HUDEP-2 (cell line): ENCODE results near the gene RHOB.
A peak's percentile ranks its signal among the peaks of the same experiment; 100 is the strongest.

Source experiments
- DNase-seq, 76 experiments: peaks; one replicate each; lab custom pipeline; 2025; ENCODE audit not compliant: unreplicated experiment in 76 of 76; lab: John Stamatoyannopoulos, UW

The RHOB gene

DNA sequence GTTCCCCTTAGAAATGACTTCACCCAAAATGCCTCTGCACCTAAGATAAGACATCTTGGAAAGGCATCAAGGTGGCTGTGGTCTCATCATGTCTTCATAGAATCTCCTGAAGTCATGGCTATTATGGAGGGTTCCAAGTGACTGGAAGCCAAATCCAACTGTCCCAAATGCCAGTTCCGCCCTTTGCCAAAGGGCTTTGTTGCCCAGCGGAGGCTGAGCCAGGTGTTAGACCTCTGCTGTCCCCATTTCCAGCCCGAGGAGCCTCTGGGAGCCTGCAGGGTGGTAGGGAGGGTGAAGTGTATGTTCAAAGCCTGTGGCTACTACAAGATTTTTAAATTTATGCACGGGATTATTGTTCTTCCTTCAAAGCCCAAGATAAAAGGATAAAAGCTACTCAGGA, 25.7 kb downstream of the RHOB start:
- DNase-seq = no peak

DNA sequence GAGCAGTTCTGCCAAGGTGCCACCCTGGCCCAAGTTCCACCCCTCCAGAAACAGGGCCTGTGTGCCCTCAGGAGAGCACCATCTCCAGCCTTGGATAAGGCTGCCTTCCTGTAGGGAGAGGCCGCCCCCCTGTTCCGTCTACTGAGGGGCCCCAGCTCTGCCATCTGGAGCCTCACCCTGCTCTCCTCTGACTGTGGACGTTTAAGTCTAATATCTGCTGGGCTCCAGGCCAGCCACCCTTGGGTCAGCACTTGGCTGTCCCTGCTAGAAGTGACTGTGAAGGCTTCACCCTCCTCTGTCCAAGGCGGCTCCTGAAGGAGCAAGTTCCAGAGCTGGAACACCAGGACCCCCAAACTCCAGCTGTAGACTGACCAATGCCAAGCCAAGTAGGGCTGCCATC, 26.3 kb downstream of the RHOB start:
- DNase-seq = no peak

DNA sequence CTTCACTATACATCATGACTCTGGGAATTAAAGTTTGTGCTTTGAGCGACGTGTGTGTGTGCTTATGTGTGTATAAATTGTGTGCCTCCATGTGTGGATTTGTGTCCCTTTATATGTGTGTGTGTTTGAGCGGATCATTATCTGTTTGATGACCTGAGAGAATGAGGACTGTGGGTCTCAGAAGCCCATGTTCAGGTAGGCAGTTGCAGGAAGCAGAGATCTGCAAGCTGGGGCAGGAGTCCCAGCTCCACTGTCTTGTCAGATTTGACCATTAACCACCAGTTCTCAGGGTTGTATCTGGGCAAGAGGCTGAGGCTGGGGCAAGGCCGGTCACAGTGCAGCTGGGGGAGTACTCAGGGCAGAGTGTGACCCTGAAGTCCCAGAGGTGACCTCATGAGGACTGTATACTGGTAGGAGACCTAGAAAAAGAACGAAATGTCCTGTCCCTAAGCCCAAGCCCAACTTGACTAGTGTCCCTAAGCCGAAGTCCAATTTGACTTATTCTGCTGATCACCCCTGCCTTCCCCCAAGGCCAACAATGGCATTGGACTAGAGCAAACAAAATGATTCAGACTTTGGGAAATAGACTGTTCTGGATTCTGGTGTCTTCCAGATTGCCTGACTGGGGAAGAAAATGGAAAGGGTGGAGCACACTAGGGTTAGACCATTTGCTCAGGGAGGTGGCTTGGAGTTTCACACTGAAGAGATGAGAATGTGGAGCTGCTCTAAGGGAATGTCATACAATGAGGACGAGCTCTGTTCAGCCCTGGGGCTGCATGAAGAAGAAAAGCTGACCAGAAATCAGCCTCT, 28.1 kb downstream of the RHOB start:
- no peak for DNase-seq

DNA sequence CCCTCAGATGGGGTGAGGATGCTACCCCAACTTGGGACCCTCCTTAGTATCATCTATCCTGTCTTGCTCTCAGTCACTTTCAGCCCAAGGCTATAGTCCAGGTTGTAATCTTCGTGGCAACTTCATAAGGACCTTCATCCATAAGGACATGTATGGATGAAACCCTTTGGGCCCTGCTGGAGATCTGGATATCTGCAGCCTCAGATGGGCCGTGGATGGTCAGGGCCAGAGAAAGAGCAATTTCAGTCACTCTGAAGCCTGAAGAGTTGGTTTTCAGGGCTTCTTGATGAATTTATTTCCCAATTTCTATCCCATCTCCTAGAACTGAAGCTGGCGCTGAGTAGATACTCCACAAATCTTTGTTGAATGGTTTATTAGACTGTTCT, 28.7 kb downstream of the RHOB start:
- no peak for DNase-seq

DNA sequence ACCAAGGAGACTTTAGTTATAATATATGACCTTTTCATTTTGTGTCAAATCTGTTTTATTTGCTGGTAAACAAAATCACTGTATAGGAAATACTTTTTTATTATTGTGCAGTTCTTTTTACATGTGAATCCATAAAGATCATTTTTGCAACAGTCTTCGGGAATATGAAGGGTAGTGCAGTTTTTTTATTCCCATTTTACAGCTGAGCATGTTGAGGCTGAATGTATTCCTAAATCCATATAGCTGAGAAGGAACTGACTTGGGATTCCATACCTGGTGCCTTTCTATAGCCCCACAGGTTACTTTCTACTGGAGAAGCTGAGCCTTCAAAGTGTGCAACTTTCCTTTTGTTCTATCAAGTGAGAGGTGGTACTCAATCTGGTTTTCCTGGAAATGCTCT, 29.6 kb downstream of the RHOB start:
- DNase-seq = no peak

DNA sequence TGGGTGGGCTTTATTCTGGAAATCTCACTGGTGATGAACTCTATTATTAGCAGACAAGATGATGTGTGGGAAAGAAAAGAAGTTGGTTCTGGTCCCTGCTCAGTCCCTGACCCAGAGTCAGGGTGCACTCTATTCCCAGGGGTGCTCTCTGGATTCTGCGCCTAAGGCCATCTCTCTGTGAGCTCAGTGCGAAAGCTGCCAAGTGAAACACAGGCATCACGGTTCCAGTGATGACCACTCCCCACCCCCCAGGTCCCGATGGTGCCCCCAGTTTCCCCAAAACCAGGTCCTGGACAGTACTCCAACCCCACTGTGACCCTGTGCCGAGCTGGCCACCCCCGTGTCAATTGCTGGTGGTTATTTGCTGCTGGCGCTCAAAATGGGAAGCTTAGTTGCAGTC, 30.1 kb downstream of the RHOB start:
- no peak for DNase-seq

DNA sequence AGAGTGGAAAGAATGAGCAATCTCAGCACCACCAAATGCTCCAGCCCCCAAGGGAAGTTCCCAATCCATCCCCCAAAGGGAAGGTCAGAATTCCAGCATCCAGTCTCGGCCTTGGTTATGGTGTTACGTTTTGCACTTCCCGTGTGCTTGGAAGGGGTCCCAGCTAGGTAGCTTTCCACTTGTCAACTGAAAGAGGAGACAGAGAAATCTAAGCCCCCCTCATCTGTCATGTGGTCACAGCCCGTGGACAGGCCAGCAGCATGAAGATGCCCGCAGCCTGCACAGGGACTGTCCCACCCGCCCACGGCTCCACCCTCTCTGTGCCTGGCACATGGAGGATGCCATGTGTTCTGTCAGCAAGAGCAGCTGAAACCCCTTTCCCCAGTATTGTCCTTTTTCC, 32.1 kb downstream of the RHOB start:
- DNase-seq = no peak

DNA sequence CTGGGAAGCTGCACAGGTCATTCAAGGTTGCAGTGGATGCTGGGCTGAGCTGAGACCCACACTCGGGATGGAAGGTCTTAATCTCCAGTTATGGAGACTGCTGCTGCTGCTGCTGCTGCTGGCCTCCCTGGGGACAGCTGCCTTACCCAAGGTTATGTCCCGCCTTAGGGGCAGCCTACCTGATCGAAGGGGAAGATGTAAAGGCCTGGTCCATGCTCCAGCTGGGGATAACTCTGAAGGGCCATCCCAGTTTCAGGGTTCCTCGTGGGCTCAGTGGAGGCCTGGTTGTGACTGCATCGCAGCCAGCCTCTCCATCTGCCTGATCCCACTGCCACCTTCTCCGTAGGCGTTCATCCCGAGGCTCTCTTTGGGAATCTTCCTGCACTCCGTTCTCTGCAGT, 33.0 kb downstream of the RHOB start:
- DNase-seq = no peak

DNA sequence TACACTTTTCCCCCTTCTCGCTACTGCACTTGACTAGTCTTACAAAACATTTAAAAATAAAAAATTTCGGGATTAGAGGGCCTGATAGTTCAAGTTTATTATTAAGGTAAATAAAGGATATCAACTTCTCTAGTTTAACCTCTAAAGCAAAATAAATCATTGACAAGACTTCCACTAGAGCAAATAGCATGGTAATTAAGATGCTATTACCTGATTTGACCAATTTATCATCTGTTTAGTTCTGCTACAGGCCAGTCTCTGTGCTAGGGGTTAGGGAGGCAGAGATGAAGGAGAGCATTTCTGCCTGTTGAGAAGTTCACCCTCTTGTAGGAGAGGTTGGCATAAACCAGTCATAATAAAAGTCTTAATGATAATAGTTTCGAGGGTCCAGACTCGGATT, 34.0 kb downstream of the RHOB start:
- DNase-seq = no peak

DNA sequence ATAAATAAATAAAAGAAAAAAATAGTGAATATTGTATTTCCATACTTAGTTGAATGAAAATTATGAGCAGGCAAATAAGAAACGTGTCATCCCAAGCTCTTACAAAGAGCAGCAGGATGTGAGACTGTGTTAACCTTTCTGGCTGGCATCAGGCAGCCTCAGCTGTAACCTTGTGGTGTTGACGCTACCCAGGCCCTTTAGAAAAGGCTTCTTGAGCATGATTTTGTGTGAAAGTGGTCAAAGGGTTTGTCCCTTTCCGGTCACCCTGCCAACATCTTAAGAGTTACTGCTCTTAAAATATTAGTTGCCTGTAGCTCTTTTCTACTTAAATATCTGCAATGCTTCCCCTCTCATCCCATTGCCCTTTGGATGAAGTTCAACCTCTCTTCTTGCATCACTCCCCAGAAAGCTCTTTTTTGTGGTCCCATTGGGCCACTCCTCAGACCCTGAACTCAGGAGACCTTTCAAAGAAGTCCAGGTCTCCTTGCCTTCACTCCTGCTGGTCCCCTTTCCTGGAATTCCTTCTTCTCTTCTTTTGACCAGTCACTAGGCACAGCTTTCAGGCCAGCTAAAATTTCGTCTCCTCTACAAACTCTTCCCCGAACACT, 35.0 kb downstream of the RHOB start:
- DNase-seq = no peak

DNA sequence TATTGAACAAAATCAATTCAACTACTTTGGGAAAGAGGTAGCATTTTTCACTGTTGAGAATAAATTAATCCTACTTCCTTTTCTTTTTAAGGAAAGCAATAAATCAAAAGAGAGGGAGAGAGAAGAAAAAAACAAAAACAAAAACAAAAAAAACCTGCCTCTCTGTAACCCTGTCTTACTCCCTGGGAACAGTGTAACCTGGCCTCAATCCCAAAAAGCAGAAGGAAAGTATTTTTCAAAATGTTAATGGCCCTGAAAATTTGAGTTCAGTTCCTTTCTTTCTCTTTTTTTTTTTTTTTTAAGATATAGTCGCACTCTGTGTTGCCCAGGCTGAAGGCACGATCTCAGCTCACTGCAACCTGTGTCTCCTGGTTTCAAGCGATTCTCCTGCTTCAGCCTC, 35.9 kb downstream of the RHOB start:
- DNase-seq = no peak

DNA sequence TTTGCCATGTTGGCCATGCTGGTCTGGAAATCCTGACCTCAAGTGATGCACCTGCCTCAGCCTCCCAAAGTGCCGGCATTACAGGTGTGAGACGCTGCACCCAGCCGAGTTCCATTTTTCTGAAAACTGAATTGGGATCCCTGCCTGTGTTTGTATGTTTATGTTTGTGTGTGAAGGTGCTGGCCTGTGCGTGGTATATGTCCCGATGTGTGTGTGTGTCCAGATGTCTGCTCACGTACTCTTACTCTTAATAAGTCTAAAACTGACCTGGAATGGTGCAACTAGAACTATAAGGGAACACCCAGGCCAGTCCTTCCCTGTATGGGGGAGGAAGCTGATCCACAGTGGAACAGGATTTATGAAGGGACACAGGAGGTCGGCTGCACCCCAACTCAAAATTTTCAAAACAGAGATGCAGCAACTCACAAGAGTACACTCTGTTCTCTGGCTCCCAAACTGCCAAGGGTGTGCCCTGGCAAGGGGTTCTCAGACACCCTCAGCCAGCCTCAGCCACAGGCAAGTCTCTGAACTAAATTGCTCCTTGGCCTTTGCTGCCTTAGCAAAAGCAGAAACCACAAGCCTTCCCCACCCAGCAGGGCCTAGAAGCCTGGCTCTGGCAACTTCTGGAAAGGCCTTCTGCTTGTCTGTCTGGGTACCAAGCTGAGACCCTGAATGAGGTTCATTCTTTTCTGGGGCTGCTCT, 36.5 kb downstream of the RHOB start:
- peak in 45 of 76 experiments; percentile 2 to 71 (median 33) for DNase-seq

DNA sequence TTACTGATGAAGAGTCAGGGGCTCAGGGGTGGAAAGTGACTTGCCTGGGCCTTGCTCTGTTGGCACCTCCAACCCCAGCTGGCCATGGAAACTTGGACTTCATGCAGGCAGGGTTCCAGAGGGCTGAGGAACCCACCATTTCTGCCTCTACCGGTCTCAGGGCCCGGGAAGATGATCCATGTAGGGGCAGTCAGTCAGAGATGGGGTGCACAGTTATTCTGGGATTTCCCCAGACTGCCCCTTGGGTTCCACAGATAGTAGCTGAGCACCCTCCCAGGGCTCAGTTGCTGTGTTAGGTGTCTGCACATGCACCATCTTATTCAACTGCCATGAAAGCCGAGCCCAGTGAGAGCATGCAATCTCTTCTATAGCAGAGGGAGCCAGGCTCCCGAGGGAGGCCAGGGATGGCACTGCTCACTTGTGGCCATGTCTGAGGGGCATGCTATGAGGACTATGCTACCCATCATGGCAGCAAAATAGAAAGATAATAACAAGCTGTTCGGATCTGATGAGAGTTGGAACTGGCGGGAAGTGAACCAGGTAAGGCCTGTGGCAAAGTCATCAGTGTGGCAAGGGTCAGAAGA, 37.3 kb downstream of the RHOB start:
- DNase-seq = no peak

DNA sequence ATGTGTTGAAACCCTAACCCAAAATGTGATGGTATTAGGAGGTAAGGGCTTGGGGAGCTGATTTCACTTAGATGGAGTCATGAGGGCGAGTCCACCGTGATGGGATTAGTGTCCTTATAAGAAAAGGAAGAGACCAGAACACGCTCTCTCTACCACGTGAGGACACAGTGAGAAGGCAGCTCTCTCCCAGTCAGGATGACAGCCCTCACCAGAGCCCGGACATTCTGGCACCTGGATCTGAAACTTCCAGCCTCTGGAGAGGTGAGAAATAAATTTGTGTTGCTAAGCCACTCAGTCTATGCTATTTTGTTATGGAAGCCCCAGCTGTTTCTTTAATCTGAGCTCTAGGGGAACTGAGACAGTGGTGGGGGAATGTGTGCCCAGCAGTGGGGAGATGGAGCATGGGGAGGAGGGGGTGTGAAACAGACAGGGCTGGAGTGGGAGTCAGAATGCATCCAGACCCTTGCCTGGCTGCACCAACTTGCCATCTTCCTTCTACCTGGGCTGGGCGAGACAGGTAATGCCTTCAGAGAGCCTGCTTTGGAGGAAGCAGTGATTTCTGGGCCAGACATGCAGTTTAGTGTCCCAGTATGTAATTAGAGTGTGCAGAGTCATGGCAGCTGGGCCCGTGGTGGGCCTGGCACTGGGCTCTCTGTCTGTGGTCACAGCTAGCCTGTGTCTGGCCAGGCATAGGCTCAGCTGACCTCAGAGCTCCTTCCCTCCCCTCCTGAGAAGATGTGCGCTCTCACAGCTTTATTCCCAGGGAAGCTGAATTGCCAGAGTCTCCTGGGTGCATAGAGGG, 38.1 kb downstream of the RHOB start:
- DNase-seq = no peak

DNA sequence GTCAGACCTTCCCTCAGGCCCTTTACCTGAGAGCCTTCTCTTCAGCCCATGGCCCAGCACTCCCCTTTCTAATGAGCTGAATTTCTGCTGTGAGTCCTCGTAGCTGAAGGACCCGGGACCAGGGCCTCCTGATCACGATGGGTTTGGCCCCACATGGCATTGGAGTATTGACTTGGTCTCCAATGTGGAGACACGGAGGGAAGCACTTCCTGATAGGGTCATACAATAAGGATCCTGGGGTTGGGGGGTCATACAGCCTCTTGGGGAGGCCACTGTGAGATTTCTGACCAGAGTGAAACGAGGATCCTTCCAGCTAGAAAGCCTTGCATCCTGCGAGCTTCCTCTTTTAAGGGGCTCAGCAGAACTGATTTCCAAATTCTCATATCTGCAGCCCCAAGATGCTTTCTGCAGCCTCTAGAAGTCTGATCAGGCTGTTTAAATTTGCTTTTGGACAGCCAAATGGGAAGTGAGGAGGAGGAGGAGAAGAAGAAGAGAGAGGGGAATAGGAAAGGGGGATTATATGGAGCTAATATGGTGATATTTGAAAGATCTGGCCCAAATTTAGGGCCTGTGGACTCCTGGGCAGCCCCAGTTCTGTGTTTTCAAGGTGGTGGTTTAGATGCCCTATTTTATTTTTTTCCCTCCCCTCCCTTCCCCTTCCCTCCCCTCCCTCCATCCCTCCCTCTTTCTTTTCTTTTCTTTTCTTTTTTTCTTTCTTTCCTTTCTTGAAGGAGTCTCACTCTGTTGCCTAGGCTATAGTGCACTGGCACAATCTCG, 38.9 kb downstream of the RHOB start:
- no peak for DNase-seq

DNA sequence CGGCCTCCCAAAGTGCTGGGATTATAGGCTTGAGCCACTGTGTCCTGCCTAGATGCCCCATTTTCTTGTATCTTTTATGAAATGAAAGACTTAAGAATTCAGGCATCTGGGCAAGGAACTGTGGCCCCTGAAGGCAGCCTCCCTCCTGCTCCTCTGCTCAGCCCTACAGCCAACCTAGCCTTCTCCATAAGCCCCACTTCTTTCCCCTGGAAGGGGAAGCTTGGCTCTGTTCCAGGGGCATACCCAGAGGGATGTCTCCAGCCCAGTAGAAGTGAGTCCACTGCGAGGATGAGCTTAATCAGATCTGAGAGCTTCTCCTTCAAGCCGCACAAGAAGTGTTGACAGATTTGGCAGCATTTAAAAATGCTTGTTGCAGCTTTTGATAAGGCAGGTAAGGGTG, 39.7 kb downstream of the RHOB start:
- DNase-seq = no peak

DNA sequence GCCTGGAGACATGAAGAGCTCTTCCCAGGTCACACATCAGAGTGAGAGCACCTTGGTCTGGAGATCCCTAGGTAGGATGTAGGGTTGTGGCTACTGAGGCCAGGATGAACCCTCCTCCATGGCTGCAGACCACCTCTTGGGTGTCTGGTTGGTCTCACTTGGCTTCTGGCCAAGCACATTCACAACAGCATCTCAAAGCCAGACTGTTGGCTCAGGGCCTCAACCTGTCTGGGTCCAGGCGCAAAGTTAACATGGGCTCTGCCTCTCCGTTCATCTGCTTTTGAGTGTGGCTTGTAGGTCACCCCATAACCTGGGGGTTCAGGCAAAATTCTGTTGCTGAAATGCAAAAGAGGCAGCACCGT, 40.1 kb downstream of the RHOB start:
- DNase-seq = no peak

DNA sequence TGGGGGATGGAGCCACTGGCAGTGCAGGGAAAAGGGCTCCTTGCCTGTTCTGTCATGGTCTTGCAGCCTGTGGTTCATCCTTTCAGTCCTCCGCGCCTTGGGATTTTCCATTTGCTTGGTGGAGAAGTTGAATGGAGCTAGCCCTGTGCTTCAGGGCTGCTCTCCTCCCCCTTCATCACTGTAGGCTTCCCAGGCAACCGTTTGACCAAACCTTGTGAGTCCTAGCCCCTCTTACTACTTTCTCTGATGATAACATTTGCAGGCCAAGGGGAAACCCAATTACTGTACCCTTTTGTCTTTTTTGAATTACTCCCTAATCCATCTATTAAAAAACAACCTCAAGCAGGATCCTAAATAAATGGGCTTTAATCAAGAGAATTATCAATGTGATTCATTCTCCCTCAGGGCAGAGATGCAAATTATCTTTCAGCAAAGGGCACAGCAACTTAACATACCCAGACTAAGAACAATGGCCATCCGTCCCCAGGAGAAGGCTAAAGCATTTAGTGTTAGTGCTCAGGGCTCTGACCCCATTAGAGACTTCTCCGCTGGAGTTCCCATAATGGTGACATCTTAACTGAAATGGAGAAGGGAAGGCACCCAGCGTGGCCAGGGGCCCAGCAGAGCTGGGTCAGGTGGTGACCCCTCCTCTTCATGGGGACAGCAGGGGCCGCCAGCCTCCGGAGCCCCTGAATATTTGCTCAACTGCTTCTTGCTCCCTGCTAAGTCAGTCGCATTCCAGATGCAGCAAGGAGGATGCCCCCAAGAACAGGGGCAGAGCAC, 40.7 kb downstream of the RHOB start:
- DNase-seq = no peak

DNA sequence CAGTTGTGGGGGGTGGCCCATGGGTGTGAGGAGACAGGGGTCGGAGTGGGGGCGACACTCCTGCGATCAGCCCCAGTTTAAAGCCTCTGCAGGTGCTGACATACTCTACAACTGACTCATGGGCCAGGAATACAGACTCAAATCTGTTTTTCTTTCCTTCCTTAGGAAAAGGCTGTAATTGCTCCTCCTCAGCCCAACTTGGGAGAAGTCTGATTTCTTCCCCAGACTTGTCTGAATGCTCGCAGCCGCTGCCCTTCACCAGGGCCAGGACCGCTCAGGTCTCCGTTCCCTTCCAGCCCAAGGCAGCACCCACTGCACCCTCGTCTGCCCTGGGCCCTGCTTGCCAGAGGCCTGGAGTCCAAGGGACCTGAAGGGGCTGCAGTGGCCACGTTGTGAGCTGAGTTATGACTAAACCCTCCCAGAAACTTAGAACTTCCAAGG, 41.3 kb downstream of the RHOB start:
- DNase-seq = no peak
